B cell (primary cell): ENCODE data around the gene PAX2.

ENCODE experiments used
- EZH2 ChIP-seq: IDR thresholded peaks from 2 replicates; pipeline ENCODE4 v1.6.1; 2012; ENCODE audit warnings: borderline replicate concordance, low read depth, mild to moderate bottlenecking, moderate library complexity, low read length; ENCODE audit not compliant: insufficient read depth, poor library complexity, severe bottlenecking
- TF ChIP-seq, protein P1 (sequence below): fragments of 200-600 bp; IDR thresholded peaks from one replicate; pipeline ENCODE4 v1.8.0; 2022; ENCODE audit warnings: antibody characterized with exemption, mild to moderate bottlenecking

DNA sequence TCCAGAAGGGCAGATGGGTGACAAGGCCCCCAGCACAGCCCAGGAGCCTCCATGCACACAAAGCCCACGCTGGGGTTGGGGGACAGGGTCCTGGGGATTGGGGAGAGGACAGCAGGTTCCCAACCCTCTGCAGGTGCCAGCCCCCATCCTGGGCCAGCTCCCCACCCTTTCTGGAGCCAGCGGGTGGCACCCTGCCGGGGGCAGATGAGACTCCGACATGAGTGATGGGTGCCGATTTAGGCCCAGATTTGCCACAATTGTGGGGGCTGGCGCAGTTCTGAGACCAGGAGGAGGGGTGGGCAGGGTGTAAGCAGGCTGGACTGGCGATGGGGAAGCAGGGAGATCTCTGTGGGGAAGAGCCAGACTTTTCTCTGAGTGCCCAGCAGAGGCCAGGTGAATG is 118.1 kb downstream of the PAX2 start:
- TF ChIP-seq EZH2: no peak
- TF ChIP-seq, protein P1, sequence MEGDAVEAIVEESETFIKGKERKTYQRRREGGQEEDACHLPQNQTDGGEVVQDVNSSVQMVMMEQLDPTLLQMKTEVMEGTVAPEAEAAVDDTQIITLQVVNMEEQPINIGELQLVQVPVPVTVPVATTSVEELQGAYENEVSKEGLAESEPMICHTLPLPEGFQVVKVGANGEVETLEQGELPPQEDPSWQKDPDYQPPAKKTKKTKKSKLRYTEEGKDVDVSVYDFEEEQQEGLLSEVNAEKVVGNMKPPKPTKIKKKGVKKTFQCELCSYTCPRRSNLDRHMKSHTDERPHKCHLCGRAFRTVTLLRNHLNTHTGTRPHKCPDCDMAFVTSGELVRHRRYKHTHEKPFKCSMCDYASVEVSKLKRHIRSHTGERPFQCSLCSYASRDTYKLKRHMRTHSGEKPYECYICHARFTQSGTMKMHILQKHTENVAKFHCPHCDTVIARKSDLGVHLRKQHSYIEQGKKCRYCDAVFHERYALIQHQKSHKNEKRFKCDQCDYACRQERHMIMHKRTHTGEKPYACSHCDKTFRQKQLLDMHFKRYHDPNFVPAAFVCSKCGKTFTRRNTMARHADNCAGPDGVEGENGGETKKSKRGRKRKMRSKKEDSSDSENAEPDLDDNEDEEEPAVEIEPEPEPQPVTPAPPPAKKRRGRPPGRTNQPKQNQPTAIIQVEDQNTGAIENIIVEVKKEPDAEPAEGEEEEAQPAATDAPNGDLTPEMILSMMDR: no peak
